Calu3 (cell line): ENCODE results near the gene EPB41L2. TPM values are rescaled to one million over a fixed set of nuclear protein-coding genes. Genes with fewer than 3 reads are reported as not detected.

Experiments used
- BruUV-seq: library from RNA; stranded (reverse); fragments of 400-500 nt; replicated peaks from 2 replicates; lab custom pipeline; 2021; lab: Mats Ljungman, UMichigan
- CTCF ChIA-PET: fragments of 300-600 bp; sonication (Branson Sonifier 250); formaldehyde crosslinking; loops from one replicate; lab custom pipeline; 2022; ENCODE audit warnings: antibody characterized with exemption; lab: Charles Lee
- DNase-seq: peaks from one replicate; pipeline ENCODE4 v3.0.0; 2022
- H3K27ac Mint-ChIP-seq: one replicate; pipeline ENCODE4 v1.8.0; 2022; ENCODE audit warnings: mixed read lengths; ENCODE audit not compliant: unreplicated experiment
- H3K27me3 Mint-ChIP-seq: one replicate; pipeline ENCODE4 v1.8.0; 2022; ENCODE audit warnings: mixed read lengths; ENCODE audit not compliant: unreplicated experiment
- H3K36me3 Mint-ChIP-seq: one replicate; pipeline ENCODE4 v1.8.0; 2022; ENCODE audit warnings: mild to moderate bottlenecking, moderate library complexity, mixed read lengths; ENCODE audit not compliant: insufficient read depth, unreplicated experiment
- H3K4me1 Mint-ChIP-seq: one replicate; pipeline ENCODE4 v1.8.0; 2022; ENCODE audit warnings: mild to moderate bottlenecking, low read depth, mixed read lengths; ENCODE audit not compliant: unreplicated experiment
- H3K4me3 Mint-ChIP-seq: one replicate; pipeline ENCODE4 v1.8.0; 2022; ENCODE audit warnings: mild to moderate bottlenecking, low read depth, moderate library complexity, mixed read lengths; ENCODE audit not compliant: unreplicated experiment
- H3K9me3 Mint-ChIP-seq: one replicate; pipeline ENCODE4 v1.8.0; 2022; ENCODE audit warnings: low read depth, mixed read lengths; ENCODE audit not compliant: unreplicated experiment
- intact Hi-C: fragments of 100-400 bp; cut with micrococcal nuclease; formaldehyde crosslinking; loops from one replicate; pipeline ENCODE4 v1.10.0; 2022; ENCODE audit not compliant: unreplicated experiment
- total RNA-seq: library from RNA; stranded (reverse); gene quantifications from 2 replicates; pipeline ENCODE4 v1.2.3, GENCODE V29; 2022
- TF ChIP-seq, protein P1 (sequence below): fragments of 200-600 bp; IDR thresholded peaks from one replicate; pipeline ENCODE4 v1.8.0; 2022; ENCODE audit warnings: antibody characterized with exemption; ENCODE audit not compliant: unreplicated experiment

The EPB41L2 gene
- total RNA-seq, 1 experiment from 2014 or later = 332 TPM

GRCh38 chr6:130965656-130966055 is 97.4 kb downstream of the EPB41L2 start:
- H3K4me3 Mint-ChIP-seq = no peak overlapping the region
- H3K9me3 Mint-ChIP-seq = no peaks in the 10 kb centered on the region
- TF ChIP-seq, protein P1, sequence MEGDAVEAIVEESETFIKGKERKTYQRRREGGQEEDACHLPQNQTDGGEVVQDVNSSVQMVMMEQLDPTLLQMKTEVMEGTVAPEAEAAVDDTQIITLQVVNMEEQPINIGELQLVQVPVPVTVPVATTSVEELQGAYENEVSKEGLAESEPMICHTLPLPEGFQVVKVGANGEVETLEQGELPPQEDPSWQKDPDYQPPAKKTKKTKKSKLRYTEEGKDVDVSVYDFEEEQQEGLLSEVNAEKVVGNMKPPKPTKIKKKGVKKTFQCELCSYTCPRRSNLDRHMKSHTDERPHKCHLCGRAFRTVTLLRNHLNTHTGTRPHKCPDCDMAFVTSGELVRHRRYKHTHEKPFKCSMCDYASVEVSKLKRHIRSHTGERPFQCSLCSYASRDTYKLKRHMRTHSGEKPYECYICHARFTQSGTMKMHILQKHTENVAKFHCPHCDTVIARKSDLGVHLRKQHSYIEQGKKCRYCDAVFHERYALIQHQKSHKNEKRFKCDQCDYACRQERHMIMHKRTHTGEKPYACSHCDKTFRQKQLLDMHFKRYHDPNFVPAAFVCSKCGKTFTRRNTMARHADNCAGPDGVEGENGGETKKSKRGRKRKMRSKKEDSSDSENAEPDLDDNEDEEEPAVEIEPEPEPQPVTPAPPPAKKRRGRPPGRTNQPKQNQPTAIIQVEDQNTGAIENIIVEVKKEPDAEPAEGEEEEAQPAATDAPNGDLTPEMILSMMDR = no peak
- no peaks in the 10 kb centered on the region for H3K27me3 Mint-ChIP-seq
- no peak overlapping the region for H3K27ac Mint-ChIP-seq
- CTCF ChIA-PET = no interaction called here
- peaks cover 26% of the 10 kb centered on the region for H3K4me1 Mint-ChIP-seq
- H3K36me3 Mint-ChIP-seq = no peaks in the 10 kb centered on the region
- no peak for DNase-seq
- intact Hi-C loops = no loop called here
- BruUV-seq = no TSS peak

DNA sequence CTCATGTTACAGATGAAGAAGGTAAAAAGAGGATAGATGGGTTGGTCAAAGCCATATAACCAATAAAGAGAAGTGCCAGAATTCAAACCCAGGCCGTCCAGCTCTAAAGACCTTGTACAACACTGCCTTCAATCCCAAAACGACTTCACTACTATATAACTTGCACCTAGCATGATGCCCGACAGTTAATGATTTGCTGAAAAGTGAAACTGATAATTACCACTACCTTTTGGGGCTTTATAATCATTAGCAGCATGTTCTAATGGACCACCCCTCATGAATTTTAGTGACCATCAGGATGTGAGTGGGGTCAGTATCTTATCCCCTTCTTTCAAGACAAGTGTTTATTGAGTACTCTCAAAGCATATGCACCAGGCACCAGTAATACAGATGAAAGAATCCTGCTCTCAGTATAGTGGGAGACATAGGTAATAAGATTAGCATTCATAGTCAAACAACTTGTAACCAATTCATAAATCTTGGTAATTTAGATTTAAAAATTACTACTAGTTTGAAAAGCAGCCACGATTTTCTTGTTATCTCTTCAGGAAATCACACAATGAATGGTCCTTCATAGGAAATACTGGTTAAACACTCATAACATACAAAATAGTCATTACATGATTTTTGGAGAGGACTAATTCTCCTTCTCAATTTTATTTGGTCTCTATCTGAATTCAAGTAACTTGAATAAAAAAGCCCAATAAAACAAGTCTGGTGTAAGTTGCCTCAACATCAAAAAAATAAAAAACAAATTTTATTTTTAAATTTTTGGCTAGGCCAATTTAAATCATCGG is 98.0 kb downstream of the EPB41L2 start:
- CTCF ChIA-PET = no interaction called here
- Mint-ChIP-seq H3K27ac (no peak overlapping the region), H3K9me3 (no peaks in the 10 kb centered on the region), H3K27me3 (no peaks in the 10 kb centered on the region), H3K4me3 (no peak overlapping the region), H3K4me1 (peaks cover 20% of the 10 kb centered on the region), H3K36me3 (no peaks in the 10 kb centered on the region)
- TF ChIP-seq, protein P1 = no peak
- intact Hi-C loops = no loop called here
- no peak for DNase-seq
- no TSS peak for BruUV-seq

- Mint-ChIP-seq H3K4me1 (peaks cover 16% of the 10 kb centered on the region), H3K36me3 (no peaks in the 10 kb centered on the region), H3K27me3 (no peaks in the 10 kb centered on the region), H3K4me3 (no peak overlapping the region), H3K9me3 (no peaks in the 10 kb centered on the region), H3K27ac (no peak overlapping the region)
- no TSS peak for BruUV-seq
- TF ChIP-seq, protein P1 = no peak
- intact Hi-C loops = no loop called here
- CTCF ChIA-PET = interaction anchor here (0.7 kb wide), 1 partner anchor 450 kb away, joined by 5 read pairs; no protein-coding TSS in a partner anchor
- DNase-seq = no peak
Observed at GRCh38 chr6:130964289-130964688, 98.8 kb downstream of the EPB41L2 start.

DNA sequence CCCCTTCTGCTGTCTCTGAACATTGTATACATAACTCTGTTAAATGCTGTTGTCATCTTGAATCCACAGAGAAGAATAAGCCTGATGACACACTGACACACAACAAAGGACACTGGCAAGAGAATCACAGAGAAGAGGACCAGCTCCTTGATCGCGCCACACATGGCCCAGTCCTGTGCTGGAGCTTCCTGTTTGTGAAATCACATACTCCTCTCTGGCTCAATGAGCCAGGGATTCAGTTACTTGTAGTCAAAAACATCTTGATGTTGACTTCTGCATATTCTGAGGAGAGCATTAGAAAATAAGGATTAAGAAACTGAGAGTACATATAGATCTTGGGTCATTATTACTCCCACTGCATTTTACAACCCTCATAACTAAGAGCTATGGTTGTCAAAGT is 100.1 kb downstream of the EPB41L2 start:
- CTCF ChIA-PET = no interaction called here
- no TSS peak for BruUV-seq
- H3K27me3 Mint-ChIP-seq = no peaks in the 10 kb centered on the region

More for the DNA sequence above, 100.1 kb downstream of the EPB41L2 start:
- intact Hi-C loops = no loop called here
- no peak overlapping the region for H3K4me3 Mint-ChIP-seq
- H3K4me1 Mint-ChIP-seq = peaks cover 16% of the 10 kb centered on the region
- no peaks in the 10 kb centered on the region for H3K36me3 Mint-ChIP-seq
- no peak for DNase-seq
- no peak overlapping the region for H3K27ac Mint-ChIP-seq
- TF ChIP-seq, protein P1 = no peak
- no peaks in the 10 kb centered on the region for H3K9me3 Mint-ChIP-seq
